DOHH2 (cell line): Measurements from ENCODE around the gene C8G.

ENCODE experiments used
- H3F3A ChIP-seq: fragments of 200-600 bp; sonication (generic), shearing (Covaris generic); 2 replicates; pipeline ENCODE4 v1.6.0; 2016; ENCODE audit warnings: antibody characterized with exemption, mild to moderate bottlenecking; ENCODE audit not compliant: control insufficient read depth, insufficient read depth
- H3K27ac ChIP-seq: fragments of 200-600 bp; sonication (generic); 2 replicates; pipeline ENCODE4 v1.5.1; 2014; ENCODE audit warnings: low read depth, mild to moderate bottlenecking, low read length, moderate library complexity
- H3K27me3 ChIP-seq: fragments of 200-600 bp; sonication (generic); 2 replicates; pipeline ENCODE4 v1.6.1; 2014; ENCODE audit warnings: mild to moderate bottlenecking, low read length, mixed read lengths; ENCODE audit not compliant: control insufficient read depth
- H3K36me3 ChIP-seq: fragments of 200-600 bp; sonication (generic); 2 replicates; pipeline ENCODE4 v1.6.1; 2014; ENCODE audit warnings: mild to moderate bottlenecking, low read length, moderate library complexity, mixed read lengths; ENCODE audit not compliant: control insufficient read depth
- H3K4me1 ChIP-seq: fragments of 200-600 bp; sonication (generic); 2 replicates; pipeline ENCODE4 v1.6.1; 2014; ENCODE audit warnings: mild to moderate bottlenecking, low read length, mixed read lengths; ENCODE audit not compliant: control insufficient read depth
- H3K4me2 ChIP-seq: fragments of 200-600 bp; sonication (generic); 2 replicates; pipeline ENCODE4 v1.6.0; 2014; ENCODE audit warnings: mild to moderate bottlenecking, low read length, moderate library complexity
- H3K4me3 ChIP-seq: fragments of 200-600 bp; sonication (generic); 2 replicates; pipeline ENCODE4 v1.5.1; 2014; ENCODE audit warnings: mild to moderate bottlenecking, low read length, mixed read lengths
- H3K79me2 ChIP-seq: fragments of 200-600 bp; sonication (generic); 2 replicates; pipeline ENCODE4 v1.6.1; 2014; ENCODE audit warnings: mild to moderate bottlenecking, low read length, mixed read lengths; ENCODE audit not compliant: control insufficient read depth
- H3K9me2 ChIP-seq: fragments of 200-600 bp; sonication (generic); replicated peaks from 2 replicates; pipeline ENCODE4 v1.6.1; 2014; ENCODE audit warnings: mild to moderate bottlenecking, low read length, mixed read lengths; ENCODE audit not compliant: control insufficient read depth
- H3K9me3 ChIP-seq: fragments of 200-600 bp; sonication (generic); 2 replicates; pipeline ENCODE4 v1.6.1; 2014; ENCODE audit warnings: antibody characterized with exemption, low read length, mixed read lengths; ENCODE audit not compliant: control insufficient read depth, insufficient read depth
- H4K20me1 ChIP-seq: fragments of 200-600 bp; sonication (generic); 2 replicates; pipeline ENCODE4 v1.6.0; 2014; ENCODE audit warnings: low read depth, mild to moderate bottlenecking, antibody characterized with exemption, low read length, moderate library complexity; ENCODE audit not compliant: control insufficient read depth, insufficient read depth
- CTCF ChIP-seq: fragments of 200-600 bp; sonication (generic); IDR thresholded peaks from one replicate; pipeline ENCODE4 v1.5.1; 2014; ENCODE audit warnings: antibody characterized with exemption, mild to moderate bottlenecking, low read depth, low read length; ENCODE audit not compliant: poor library complexity, severe bottlenecking
- EZH2phosphoT487 ChIP-seq: fragments of 200-600 bp; sonication (generic); IDR thresholded peaks from 2 replicates; pipeline ENCODE4 v1.6.1; 2017; ENCODE audit warnings: borderline replicate concordance, mild to moderate bottlenecking, antibody characterized with exemption, low read length, moderate library complexity, mixed read lengths

C8G gene

GRCh38 chr9:136935651-136936050, 9.4 kb upstream of the C8G start:
- Histone ChIP-seq H3K36me3 (peaks cover 36% of the 10 kb centered on the region), H4K20me1 (no peaks in the 10 kb centered on the region), H3K9me3 (no peaks in the 10 kb centered on the region), H3K4me1 (no peaks in the 10 kb centered on the region), H3K27ac (no peak overlapping the region), H3K4me2 (no peak overlapping the region), H3K27me3 (no peaks in the 10 kb centered on the region), H3F3A (peaks cover 17% of the 10 kb centered on the region), H3K79me2 (peaks cover 5% of the 10 kb centered on the region; the same call in 1 of the 2 replicates), H3K9me2 (no peaks in the 10 kb centered on the region), H3K4me3 (no peak overlapping the region)
- no peak for TF ChIP-seq EZH2phosphoT487
- TF ChIP-seq CTCF = no peak

GRCh38 chr9:136936645-136937170, 8.3 kb upstream of the C8G start:
- no peak overlapping the region for H3K27ac ChIP-seq
- no peak overlapping the region for H3K4me3 ChIP-seq
- H3K9me3 ChIP-seq = no peaks in the 10 kb centered on the region
- peaks cover 42% of the 10 kb centered on the region for H3K36me3 ChIP-seq
- no peaks in the 10 kb centered on the region for H4K20me1 ChIP-seq
- no peaks in the 10 kb centered on the region for H3K4me1 ChIP-seq
- H3K79me2 ChIP-seq = peaks cover 9% of the 10 kb centered on the region; the same call in 1 of the 2 replicates
- H3K9me2 ChIP-seq = no peaks in the 10 kb centered on the region
- H3K4me2 ChIP-seq = no peak overlapping the region
- TF ChIP-seq CTCF (no peak), EZH2phosphoT487 (no peak)
- peaks cover 17% of the 10 kb centered on the region for H3F3A ChIP-seq
- H3K27me3 ChIP-seq = no peaks in the 10 kb centered on the region

GRCh38 chr9:136937186-136938001, 7.6 kb upstream of the C8G start:
- no peak overlapping the region for H3K4me2 ChIP-seq
- peaks cover 14% of the 10 kb centered on the region for H3K79me2 ChIP-seq
- H3K4me1 ChIP-seq = no peaks in the 10 kb centered on the region
- TF ChIP-seq CTCF = no peak
- TF ChIP-seq EZH2phosphoT487 = no peak
- peaks cover 49% of the 10 kb centered on the region for H3K36me3 ChIP-seq
- H3K27ac ChIP-seq = no peak overlapping the region
- peaks cover 17% of the 10 kb centered on the region for H3F3A ChIP-seq
- no peaks in the 10 kb centered on the region for H3K27me3 ChIP-seq
- no peaks in the 10 kb centered on the region for H3K9me3 ChIP-seq
- 0 out of 2 replicates have a peak, but pooled peaks cover 3% of the 10 kb centered on the region for H4K20me1 ChIP-seq
- H3K4me3 ChIP-seq = no peak overlapping the region
- no peaks in the 10 kb centered on the region for H3K9me2 ChIP-seq
